ENCODE data around the gene CNPY2. TPM values are rescaled to one million over a fixed set of nuclear protein-coding genes. Genes with fewer than 3 reads are reported as not detected.

Gene CNPY2
- total RNA-seq, 4 donors from 2014 or later: 72.5 to 131 (median 91.0) TPM

GRCh38 chr12:56315249-56315621, 553 bp downstream of the CNPY2 start:
- Histone ChIP-seq H3K4me3 (peak overlapping the region; percentile 84 to 92 (median 90)), H3K4me1 (peaks cover 0 to 15% (median 6%) of the 10 kb centered on the region in 4 donors), H3K27me3 (no peaks in the 10 kb centered on the region), H3K36me3 (peaks cover 0 to 50% (median 0%) of the 10 kb centered on the region in 3 donors), H3K27ac (peak overlapping the region; percentile 78 to 93 (median 86)), H3K9me3 (no peaks in the 10 kb centered on the region)
- TF ChIP-seq CTCF (IDR thresholded peaks at IDR 0.05) (no peak), POLR2A (IDR thresholded peaks at IDR 0.05) (no peak)
- peak in 1 of 3 donors; percentile 52 for DNase-seq

GRCh38 chr12:56311003-56311402, 4.8 kb downstream of the CNPY2 start:
- Histone ChIP-seq H3K9me3 (no peaks in the 10 kb centered on the region), H3K36me3 (peaks cover 0 to 73% (median 0%) of the 10 kb centered on the region in 3 donors), H3K4me1 (peaks cover 0 to 9% (median 6%) of the 10 kb centered on the region in 4 donors), H3K4me3 (no peak overlapping the region), H3K27me3 (no peaks in the 10 kb centered on the region), H3K27ac (no peak overlapping the region)
- no peak for TF ChIP-seq CTCF (IDR thresholded peaks at IDR 0.05)
- no peak for DNase-seq

GRCh38 chr12:56308714-56309113, 7.1 kb downstream of the CNPY2 start:
- H3K4me3 ChIP-seq: no peak overlapping the region
- H3K27me3 ChIP-seq: no peaks in the 10 kb centered on the region
- no peak overlapping the region for H3K27ac ChIP-seq
- H3K4me1 ChIP-seq: no peaks in the 10 kb centered on the region
- TF ChIP-seq POLR2A (IDR thresholded peaks at IDR 0.05) (no peak), CTCF (IDR thresholded peaks at IDR 0.05) (no peak)
- no peak for DNase-seq
- no peaks in the 10 kb centered on the region for H3K9me3 ChIP-seq
- H3K36me3 ChIP-seq: peaks cover 0 to 79% (median 0%) of the 10 kb centered on the region in 3 donors

GRCh38 chr12:56307221-56307965, 8.4 kb downstream of the CNPY2 start:
- no peak overlapping the region for H3K4me3 ChIP-seq

GRCh38 chr12:56304872-56305590, 10.8 kb downstream of the CNPY2 start:
- H3K36me3 ChIP-seq: peaks cover 0 to 45% (median 0%) of the 10 kb centered on the region in 3 donors
- no peak for DNase-seq
- H3K9me3 ChIP-seq: no peaks in the 10 kb centered on the region
- no peaks in the 10 kb centered on the region for H3K27me3 ChIP-seq
- H3K27ac ChIP-seq: no peak overlapping the region
- peaks cover 0 to 17% (median 6%) of the 10 kb centered on the region in 4 donors for H3K4me1 ChIP-seq
- H3K4me3 ChIP-seq: no peak overlapping the region
- TF ChIP-seq POLR2A (IDR thresholded peaks at IDR 0.05) (no peak), CTCF (IDR thresholded peaks at IDR 0.05) (no peak)

More at GRCh38 chr12:56307221-56307965, 8.4 kb downstream of the CNPY2 start:
- no peaks in the 10 kb centered on the region for H3K9me3 ChIP-seq
- no peak for DNase-seq
- TF ChIP-seq CTCF (IDR thresholded peaks at IDR 0.05) (no peak), POLR2A (IDR thresholded peaks at IDR 0.05) (no peak)
- no peaks in the 10 kb centered on the region for H3K4me1 ChIP-seq
- H3K27me3 ChIP-seq: no peaks in the 10 kb centered on the region
- H3K36me3 ChIP-seq: peaks cover 0 to 66% (median 0%) of the 10 kb centered on the region in 3 donors
- H3K27ac ChIP-seq: no peak overlapping the region
